SW480 (cell line): ENCODE measurements around the gene MAP3K6.
"Not testable (repeated sequence)": the region's sequence is repeated elsewhere in the genome, so short reads cannot be mapped to it uniquely, and the experiment has no call there.

Experiments
- DNase-seq: peaks from one replicate; pipeline ENCODE4 v3.0.0-alpha.2; 2016; ENCODE audit warnings: low spot score

Gene MAP3K6

DNA sequence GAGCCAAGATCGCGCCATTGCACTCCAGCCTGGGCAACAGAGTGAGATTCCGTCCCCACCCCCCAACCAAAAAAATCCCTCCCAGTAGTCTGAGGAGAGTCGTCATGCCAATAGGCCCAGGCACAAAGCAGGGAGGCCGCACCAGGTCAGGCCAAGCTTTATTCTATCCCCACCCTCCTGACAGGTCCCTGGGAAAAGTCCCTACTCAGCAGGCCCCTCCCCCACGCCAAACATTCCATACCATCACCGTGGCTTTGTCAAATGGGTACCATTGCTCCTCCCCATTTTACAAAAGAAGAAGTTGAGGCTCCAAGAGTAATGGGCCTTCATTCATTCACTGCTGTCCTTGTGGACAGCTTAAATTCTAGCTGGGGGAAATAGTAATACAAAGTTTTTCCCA lies 31.0 kb upstream of the MAP3K6 start:
- no peak for DNase-seq

DNA sequence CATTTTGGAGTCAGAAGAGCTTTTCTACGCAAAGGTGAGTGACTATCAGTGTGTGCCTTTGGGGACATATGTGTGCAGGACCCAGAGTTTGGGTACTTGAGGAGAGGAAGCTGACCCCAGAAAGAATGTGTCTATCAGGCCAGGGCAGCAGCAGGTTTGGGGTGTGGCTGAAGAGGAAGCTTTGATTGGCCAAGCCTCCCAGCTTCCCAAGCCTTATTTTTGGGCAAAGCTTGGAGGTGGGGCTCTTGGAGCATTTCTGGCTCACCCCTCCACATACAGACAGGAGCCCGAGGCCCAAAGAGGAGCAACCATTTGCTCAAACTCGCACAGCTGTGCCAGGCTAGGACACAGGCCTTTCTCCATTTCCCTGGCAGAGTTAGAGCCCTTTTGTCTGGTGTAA lies 30.3 kb upstream of the MAP3K6 start:
- no peak for DNase-seq

DNA sequence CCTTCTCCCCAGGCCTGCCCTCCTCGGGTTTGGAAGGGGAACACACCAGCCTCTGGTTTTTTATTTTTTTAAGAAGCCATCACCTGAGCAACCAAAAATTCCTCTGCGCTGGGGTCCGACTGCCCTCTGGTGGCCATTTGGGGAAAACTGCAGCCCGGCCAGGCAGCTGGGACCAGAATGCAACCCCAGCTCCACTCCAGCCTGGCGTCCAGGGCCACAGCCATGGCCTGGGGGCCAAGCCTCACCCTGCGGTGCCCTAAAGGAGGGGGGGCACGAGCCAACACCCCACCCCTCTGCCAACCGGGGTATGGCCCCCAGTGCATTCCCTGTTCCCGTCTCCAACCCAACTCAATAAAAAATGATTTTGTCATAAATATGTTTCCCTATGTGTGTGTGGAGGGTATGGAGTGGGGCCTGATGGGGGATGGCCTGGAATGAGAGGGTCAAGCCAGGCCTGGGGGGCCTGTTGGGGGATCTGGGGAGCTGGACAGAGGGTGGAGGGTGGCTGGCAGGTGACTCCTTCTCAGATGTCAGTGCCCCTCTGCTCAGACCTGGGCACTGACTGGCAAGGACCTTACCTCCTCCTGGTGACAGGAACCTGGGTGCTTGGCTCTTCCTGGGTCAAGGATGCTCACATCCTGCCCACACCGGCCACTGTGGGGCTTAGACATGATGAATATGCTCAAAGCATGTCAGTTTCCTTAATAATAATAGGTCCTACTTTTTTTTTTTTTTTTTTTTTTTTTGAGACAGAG lies 28.9 kb upstream of the MAP3K6 start:
- DNase-seq = peak; percentile 73

- DNase-seq = no peak
Measured at GRCh38 chr1:27394925-27395324, 28.2 kb upstream of the MAP3K6 start.

- no peak for DNase-seq
Measured at GRCh38 chr1:27394282-27394658, 27.5 kb upstream of the MAP3K6 start.

GRCh38 chr1:27393641-27394281 lies 27.0 kb upstream of the MAP3K6 start:
- DNase-seq = no peak

DNA sequence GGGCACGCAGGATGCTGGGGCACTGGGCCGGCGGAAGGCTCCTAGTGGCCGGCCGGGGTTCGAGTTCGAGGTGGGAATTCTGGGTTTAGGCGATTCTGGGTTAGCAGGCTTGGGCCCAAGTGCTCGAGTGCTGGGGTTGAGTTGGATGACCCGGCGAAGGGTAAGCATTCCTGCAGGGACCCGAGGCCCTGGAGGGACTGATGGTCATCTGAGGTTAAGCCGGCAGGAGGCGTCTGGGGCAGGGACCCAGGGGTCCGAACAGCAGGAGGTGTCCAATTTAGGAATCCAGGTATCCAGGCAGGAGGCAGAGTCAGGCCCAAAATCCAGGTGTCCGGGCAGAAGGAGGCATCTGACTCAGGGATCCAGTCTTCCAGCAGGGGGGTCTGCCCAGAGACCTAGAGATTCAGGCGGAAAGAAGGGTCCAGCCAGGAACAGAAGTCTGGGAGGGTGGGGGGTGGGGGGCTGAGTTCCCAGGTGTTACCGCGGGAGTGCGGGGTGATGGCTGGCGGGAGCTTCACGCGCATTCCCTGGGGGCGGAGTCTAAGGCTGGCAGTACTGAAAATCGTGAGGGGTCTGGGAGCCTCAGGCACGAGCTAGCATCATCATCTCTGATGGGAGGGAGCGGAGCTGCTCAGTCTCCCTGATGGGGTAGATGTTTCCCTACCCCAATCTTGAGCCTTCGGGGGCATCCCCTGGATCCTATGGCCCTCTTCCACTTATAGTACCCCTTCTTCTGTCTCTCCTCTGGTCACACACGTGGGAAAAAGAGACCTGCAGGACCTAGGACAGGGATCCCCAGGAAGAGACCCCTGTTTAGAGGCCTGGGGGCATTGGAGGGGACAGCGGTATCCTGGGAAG lies 26.2 kb upstream of the MAP3K6 start:
- no peak for DNase-seq

- peak; percentile 88 for DNase-seq
Measured at GRCh38 chr1:27392096-27392777, 25.5 kb upstream of the MAP3K6 start, which contains the start of gene GPR3. Gene GPR3, plus strand, starts transcription at chr1:27392622. Its CDS starts 1,177 bp downstream, at chr1:27393799.

DNA sequence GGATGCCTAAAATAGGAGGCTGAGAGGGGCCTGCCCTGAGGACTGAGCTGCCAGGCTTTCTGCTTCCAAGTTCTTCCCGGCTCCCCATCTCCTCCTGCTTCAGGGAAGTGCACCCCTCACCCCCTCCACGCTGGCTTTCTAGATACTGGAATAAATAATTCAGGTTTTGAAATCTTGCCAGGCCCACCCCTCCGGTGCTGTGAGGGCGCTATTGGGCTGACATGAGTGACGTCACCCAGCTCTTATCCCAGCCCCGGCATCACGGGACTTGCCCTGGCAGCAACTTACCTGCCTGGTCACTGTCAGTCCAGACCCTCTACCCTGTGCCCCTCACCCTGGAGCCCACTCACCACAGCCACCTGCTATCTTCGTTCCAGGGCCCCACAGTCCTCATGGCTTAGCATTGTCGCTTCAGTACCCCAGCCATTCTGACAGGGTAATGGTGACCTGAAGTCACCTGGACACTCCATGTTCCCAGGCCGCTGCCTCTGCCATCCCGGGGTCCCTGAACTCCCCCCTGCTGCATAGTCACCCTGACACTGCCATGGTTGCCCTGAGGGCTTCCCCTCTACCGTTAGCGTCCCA lies 24.8 kb upstream of the MAP3K6 start:
- no peak for DNase-seq

GRCh38 chr1:27388337-27389005 lies 21.7 kb upstream of the MAP3K6 start:
- DNase-seq = peak; percentile 63

- not testable (repeated sequence) for DNase-seq
Measured at GRCh38 chr1:27384797-27385196, 18.0 kb upstream of the MAP3K6 start.

- no peak for DNase-seq
Measured at GRCh38 chr1:27383661-27384060, 16.9 kb upstream of the MAP3K6 start.

DNA sequence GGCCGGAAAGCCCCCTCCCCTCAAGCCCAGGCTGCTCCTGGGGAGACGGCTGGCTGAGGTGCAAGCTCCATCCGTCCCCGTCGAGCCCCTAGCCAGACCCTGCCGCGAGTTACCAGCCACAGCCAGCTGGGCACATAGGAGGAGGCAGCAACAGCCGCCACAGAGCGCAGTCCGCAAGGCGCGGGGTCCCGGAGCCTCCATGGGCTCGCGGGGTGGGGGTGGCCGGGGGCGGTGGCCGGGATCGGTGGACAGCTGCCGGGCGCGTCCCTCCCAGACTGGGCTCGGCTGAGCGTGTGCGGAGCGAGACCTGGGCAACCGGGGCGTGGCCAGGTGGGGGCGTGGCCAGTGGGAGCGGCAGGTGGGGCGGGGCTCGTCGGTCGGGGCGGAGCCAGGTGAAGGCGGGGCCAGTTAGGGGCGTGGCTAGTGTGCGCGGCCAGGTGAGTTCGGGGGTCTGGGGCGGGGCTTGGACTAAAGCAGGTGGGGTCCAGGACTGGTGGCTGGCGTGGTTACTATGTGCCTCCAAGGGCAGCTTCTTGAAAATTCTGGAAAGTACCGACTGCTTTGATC lies 16.4 kb upstream of the MAP3K6 start, which contains the start of gene CD164L2:
TSS of gene CD164L2 (minus strand) at position 295 of the 567 bp plus-strand sequence. CDS start at position 201, 94 bp downstream.
- peak; percentile 29 for DNase-seq

DNA sequence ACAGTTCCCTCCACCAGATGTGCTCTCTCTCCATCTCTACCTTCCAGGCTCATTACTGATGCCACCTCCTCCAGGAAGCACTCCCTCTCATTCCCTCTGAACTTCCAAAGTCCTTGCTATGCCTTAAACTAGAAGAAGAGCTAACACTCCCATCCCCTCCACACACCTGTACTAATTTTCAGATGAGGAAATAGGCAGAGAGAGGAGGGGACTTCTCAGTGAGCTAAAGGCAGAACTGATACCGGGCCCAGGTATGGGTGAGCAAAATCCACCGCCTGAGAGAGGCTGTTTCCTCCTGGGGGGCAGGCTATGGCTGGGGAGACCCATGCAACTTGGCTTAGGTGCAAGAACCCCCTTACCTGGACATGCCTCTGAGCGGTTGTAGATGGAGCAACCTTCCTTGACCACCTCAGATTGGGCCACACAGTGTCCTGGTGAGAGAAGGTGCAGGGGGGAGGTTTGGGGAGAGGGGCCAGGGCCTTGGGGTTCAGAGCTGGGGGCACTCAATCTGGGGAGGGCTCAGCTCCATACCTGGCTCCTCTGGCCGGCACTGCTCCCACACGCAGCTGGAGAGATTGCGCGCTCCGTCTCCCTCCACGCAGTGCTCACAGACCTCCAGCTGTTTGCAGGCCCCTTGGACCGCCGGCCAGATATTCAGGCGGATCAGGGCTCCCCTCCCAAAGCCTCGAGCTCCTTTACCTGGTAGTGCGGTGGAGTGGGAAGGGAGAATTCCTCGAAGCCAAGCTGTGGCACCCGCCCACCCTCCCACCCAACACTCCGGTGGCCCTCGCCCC lies 15.4 kb upstream of the MAP3K6 start:
- DNase-seq = no peak

DNA sequence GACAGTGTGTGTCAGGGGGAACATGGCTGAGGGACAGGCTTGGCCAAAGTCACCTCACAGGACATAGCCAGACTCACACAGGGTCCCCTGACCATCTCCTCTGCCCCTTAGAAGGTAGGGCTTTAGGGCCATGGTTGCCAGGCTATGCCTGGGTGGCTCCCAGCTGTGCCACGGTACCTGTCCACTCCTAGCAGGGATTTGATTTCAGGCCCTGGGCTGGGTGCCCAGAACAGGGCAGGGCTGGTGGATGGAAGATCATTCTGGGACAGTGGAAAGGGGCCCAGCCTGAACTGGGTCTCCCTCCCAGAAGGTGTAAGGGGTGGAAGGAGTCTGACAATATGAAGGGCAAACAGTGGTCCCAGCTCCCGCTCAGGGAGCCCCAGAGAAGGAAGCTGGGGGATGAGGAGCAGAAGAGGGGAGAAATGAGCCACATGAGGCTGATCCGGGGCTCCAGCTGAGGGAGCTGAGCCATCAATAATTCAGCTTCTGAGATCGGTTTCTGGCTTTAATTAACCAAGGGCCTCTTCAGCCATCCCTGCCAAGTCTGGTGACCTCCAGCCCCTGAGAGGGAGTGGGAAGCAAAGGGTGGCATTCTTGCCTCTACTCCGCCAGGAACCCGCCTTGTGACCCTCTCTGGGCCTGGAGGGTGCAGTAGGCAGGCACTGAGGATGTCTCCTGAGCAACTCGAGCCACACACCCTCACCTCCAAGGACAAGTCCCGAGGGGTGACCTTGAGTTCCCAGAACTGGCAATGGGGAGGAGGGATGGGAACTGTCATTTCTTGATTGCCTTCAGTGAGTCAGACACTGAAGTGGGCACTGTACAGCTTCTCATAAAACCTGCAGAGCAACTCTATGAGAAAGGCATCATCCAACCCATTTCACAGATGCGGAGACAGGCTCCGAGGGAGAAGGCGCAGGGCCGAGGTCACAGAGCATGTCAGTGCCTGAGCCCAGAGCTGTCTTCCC lies 14.3 kb upstream of the MAP3K6 start:
- DNase-seq = no peak

- DNase-seq = no peak
Measured at GRCh38 chr1:27380224-27380623, 13.5 kb upstream of the MAP3K6 start.

- no peak for DNase-seq
Measured at GRCh38 chr1:27379564-27380122, 12.9 kb upstream of the MAP3K6 start.

GRCh38 chr1:27377760-27378495 lies 11.2 kb upstream of the MAP3K6 start:
- DNase-seq = no peak
